Posterior cingulate gyrus (tissue), 11 donors: ENCODE measurements around the gene RALA.

Experiments used
- DNase-seq, 10 donors: peaks; one replicate each; pipeline versions ENCODE4 v3.0.0 to v3.0.0-alpha.2; 2020 to 2021; ENCODE audit warnings: mixed read lengths in 3 of 10
- intact Hi-C: fragments of 100-400 bp; cut with DNase I; formaldehyde crosslinking; loops from one replicate; pipeline ENCODE4 v1.15.1; 2023

Gene RALA

DNA sequence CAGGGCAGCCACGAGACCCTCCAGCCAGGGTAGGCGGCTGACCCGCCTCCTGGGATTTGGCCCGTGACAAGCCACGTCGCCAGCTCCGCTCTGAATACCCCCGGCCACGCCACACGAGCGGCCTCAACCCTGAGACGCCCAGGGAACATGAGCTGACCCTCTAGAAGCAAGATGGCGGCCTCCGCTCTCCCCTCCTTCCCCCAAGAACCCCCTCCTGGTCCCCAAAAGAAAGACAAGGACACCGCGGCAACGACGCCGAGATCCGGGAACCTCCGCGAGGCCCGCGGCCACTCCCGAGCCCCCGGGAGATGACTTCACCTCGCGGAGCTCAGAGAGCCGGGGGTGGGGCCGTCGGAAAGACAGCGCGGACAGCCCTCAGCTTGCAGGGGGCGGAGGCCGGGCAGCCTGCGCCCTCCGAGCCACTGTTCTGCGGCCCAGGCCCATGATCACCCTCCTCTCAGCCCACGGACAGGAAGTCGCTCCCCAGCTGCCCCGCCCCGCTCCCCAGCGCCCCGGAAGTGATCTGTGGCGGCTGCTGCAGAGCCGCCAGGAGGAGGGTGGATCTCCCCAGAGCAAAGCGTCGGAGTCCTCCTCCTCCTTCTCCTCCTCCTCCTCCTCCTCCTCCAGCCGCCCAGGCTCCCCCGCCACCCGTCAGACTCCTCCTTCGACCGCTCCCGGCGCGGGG, at the start of gene RALA:
RALA (plus strand) TSS at position 526 of the 685 bp plus-strand sequence. CDS start 63,096 bp downstream, outside the sequence.
- intact Hi-C loops: loop anchor here (5.0 kb wide), 1 partner anchor 36 kb away; no protein-coding TSS in a partner anchor
- peak; percentile 91 to 99 (median 94) for DNase-seq

- intact Hi-C loops: no loop called here
- DNase-seq: no peak
These were observed 48.6 kb upstream of the RALA start for GRCh38 chr7:39574673-39575349.

- intact Hi-C loops: no loop called here
- DNase-seq: peak in 1 of 10 donors; percentile 78
These were observed 46.0 kb upstream of the RALA start for GRCh38 chr7:39577229-39577874.

DNA sequence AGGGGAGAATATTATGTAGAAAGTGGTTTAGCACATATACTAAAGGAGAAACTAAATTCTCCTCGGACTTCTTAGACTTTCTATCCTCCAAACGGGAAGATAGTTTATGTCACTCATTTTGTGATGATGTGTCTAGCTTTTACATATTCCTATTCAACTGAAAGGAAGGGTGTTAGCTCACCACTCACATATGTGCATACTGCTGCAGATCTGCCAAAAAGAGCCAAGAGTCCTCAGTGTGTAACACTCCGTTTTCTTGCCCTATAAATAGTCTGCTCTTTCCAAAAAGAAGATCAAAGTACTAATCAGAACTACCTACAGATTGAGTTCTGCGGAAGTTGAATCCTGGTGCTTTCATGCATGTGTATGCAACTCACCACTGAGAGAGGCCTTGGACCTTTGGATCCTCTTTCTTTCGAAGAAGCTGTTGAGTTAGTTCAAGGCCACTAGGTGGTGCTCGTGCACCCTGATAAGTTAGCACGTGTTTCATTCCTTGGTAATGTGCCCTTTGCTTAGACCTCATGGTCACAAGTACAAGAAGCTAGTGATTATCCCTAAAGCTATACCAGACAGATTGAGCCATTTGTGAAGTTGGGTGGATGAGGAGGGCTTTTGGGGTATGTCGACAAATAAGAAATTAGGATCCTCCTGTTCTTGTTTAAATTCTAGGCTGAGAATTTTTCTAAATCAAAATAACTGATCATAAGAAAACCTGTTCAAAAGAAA, 43.1 kb upstream of the RALA start:
- intact Hi-C loops: loop anchor here (1.0 kb wide), 1 partner anchor 166 kb away; no protein-coding TSS in a partner anchor
- DNase-seq: peak; percentile 33 to 93 (median 78)

- intact Hi-C loops: no loop called here
- no peak for DNase-seq
These were observed 40.8 kb upstream of the RALA start for GRCh38 chr7:39582536-39582935.

- intact Hi-C loops: no loop called here
- no peak for DNase-seq
These were observed 39.8 kb upstream of the RALA start for GRCh38 chr7:39583539-39583938.

GRCh38 chr7:39587393-39587792, 36.0 kb upstream of the RALA start:
- no peak for DNase-seq
- intact Hi-C loops: loop anchor here (5.0 kb wide), 1 partner anchor 35 kb away; the partner anchor contains the start of gene RALA

GRCh38 chr7:39588416-39588815, 35.0 kb upstream of the RALA start:
- intact Hi-C loops: loop anchor here (5.0 kb wide), 1 partner anchor 34 kb away; the partner anchor contains the start of gene RALA
- DNase-seq: no peak

DNA sequence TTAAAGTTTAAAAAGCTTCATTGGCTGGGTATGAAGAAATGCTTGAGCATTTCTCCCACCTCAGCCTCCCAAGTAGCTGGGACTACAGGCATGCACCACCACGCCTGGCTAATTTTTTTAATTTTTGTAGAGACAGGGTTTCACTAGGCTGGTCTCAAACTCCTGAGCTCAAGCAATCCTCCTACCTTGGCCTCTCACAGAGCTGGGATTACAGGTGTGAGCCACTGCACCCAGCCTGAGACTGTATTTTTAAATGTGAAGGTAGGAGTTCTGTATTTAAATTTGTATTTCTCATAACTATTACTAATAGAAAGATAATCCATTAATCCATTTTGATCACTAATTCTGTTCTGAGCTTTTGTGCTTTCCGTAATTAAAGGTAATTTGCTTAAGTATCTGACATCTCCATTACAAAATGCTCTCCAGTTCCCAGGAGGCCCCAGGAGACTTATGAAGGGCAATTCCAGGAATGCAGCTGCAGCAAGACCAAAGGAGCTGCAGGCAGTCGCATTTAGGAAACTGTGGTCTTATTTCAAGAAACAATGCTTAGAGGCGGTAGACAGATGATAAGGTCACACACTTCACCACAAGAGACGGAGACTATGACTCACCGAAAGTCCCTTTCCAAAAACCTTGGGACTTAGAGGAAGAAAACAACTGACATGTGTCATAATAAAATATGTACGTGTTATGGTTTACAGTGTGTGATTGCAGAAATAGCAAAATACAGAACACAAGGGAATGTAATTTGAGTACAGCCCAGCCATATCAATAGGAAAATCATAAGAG, 33.9 kb upstream of the RALA start:
- intact Hi-C loops: loop anchor here (5.0 kb wide), 1 partner anchor 33 kb away; the partner anchor contains the start of gene RALA
- DNase-seq: no peak

- intact Hi-C loops: no loop called here
- DNase-seq: no peak
These were observed 30.8 kb upstream of the RALA start for GRCh38 chr7:39592586-39592985.

GRCh38 chr7:39594988-39595620, 28.3 kb upstream of the RALA start:
- no peak for DNase-seq
- intact Hi-C loops: no loop called here

DNA sequence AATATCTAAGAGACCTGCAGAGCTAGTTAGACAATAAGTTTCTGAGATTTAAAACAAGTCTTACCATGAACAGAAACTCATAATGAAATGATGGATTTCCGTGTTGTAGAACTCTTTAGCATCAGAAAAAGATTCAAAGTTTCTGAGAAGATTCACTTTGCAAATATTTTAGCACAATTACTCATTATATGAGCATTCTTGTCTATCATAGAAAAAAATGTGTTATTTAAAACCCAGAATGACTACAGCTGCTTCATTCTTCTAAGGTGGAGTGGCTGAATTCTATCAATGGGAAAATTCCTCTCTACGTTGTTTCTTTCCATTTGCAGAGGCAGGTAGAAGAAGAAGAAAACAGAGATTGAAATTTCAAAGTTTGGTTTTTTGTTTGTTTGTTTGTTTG, 21.0 kb upstream of the RALA start:
- intact Hi-C loops: no loop called here
- no peak for DNase-seq

GRCh38 chr7:39603924-39604323, 19.4 kb upstream of the RALA start:
- intact Hi-C loops: no loop called here
- no peak for DNase-seq

GRCh38 chr7:39605087-39605486, 18.3 kb upstream of the RALA start:
- no peak for DNase-seq
- intact Hi-C loops: no loop called here

DNA sequence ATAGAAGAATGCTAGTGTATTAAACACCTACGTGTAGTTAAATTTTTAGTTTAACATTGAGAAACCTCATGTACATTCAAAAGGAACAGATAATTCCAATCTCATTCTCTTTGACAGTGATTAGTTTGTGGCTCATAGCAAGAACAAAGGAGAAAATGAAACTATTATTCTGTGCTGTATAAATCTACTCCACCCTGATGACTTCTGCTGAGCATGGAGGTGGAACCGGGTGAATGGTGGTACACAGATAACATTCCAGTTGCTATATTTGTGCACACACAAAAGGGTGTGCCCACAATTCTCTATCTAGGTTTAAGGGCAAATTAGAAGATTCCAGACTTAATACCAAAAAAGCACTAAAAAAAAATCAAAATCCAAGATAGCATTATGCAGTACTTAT, 17.0 kb upstream of the RALA start:
- intact Hi-C loops: no loop called here
- no peak for DNase-seq

DNA sequence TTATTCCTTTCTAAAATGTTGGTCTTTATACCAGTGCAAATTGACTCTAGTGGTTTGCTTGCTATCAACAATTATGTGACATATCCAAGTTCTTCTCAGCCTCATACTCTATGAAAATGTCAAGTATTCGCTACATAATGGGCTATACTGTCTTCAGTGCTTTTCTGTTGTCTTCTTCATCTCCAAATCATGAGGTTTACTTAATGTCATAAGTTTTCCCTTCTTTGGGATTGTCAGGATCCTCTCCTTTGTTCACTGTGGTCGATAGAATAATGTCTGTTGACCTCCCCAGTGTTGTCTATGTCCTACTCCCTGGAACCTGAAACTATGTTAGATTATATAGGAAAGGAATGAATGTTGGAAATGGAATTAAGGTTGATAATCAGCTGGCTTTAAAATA, 16.4 kb upstream of the RALA start:
- no peak for DNase-seq
- intact Hi-C loops: no loop called here

DNA sequence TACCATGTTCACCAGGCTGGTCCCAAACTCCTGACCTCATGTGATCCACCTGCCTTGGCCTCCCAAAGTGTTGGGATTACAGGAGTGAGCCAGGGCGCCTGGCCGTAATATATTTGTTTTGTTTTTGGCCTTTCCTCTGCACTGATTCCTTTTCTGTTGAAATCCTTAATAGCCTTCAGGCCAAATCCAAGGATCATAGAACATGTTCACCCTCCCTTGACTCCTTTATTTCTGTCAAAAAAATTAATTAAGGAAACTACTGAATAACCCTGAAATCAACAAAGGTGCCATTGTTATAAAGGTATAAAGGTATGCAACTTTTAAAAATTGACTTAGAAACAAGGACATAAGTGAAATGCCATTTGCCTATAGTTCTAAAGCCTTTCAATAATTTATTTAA, 15.5 kb upstream of the RALA start:
- no peak for DNase-seq
- intact Hi-C loops: no loop called here

- intact Hi-C loops: no loop called here
- DNase-seq: no peak
These were observed 15.1 kb upstream of the RALA start for GRCh38 chr7:39608278-39608677.

GRCh38 chr7:39609113-39609934, 14.0 kb upstream of the RALA start:
- peak in 1 of 10 donors; percentile 82 for DNase-seq
- intact Hi-C loops: no loop called here
